AG20443 (cell line): ENCODE results near the gene TRIM17.

Experiments used
- DNase-seq: peaks from one replicate; pipeline ENCODE4 v3.0.0; 2012; ENCODE audit warnings: low spot score, mixed read lengths

Gene TRIM17

GRCh38 chr1:228378090-228378872 lies 38.4 kb downstream of the TRIM17 start:
- peak; percentile 90 for DNase-seq

GRCh38 chr1:228377664-228378089 lies 39.0 kb downstream of the TRIM17 start:
- no peak for DNase-seq

- no peak for DNase-seq
Measured at GRCh38 chr1:228376651-228377631, 39.7 kb downstream of the TRIM17 start.

GRCh38 chr1:228376262-228376628 lies 40.4 kb downstream of the TRIM17 start:
- DNase-seq, result no peak

GRCh38 chr1:228375578-228376261 lies 40.9 kb downstream of the TRIM17 start:
- no peak for DNase-seq

- peak; percentile 95 for DNase-seq
Measured at GRCh38 chr1:228374711-228375577, 41.7 kb downstream of the TRIM17 start.

GRCh38 chr1:228373681-228374571 lies 42.7 kb downstream of the TRIM17 start:
- DNase-seq, result no peak

- DNase-seq, result no peak
Measured at GRCh38 chr1:228373004-228373680, 43.5 kb downstream of the TRIM17 start.

- DNase-seq, result no peak
Measured at GRCh38 chr1:228372183-228373003, 44.3 kb downstream of the TRIM17 start.

GRCh38 chr1:228371741-228372182 lies 44.9 kb downstream of the TRIM17 start:
- no peak for DNase-seq

- no peak for DNase-seq
Measured at GRCh38 chr1:228370941-228371740, 45.5 kb downstream of the TRIM17 start.

- DNase-seq, result no peak
Measured at GRCh38 chr1:228370439-228370940, 46.2 kb downstream of the TRIM17 start.

- no peak for DNase-seq
Measured at GRCh38 chr1:228369608-228370438, 46.8 kb downstream of the TRIM17 start.

GRCh38 chr1:228368801-228369607 lies 47.7 kb downstream of the TRIM17 start:
- DNase-seq, result no peak

- DNase-seq, result no peak
Measured at GRCh38 chr1:228367798-228368791, 48.6 kb downstream of the TRIM17 start.
